Measurements from ENCODE around the gene SCD5. TPM values are rescaled to one million over a fixed set of nuclear protein-coding genes. Genes with fewer than 3 reads are reported as not detected.

SCD5 gene
- total and polyA plus RNA-seq, 2 of the 8 experiments (the other 6 are each of a cell fraction or from before 2014, with no cell fraction given) = 0.92 to 1.2 TPM

- TF ChIP-seq TAF7 (optimal IDR thresholded peaks at IDR 0.05; ENCODE audit: borderline replicate concordance, low read depth, low read length) = no peak
- TF ChIP-seq HDAC6 (IDR thresholded peaks at IDR 0.05; ENCODE audit: low read depth, low read length) = no peak
- TF ChIP-seq ATF2 (IDR thresholded peaks at IDR 0.05; ENCODE audit: low read length) = no peak
- TF ChIP-seq MAFK (IDR thresholded peaks at IDR 0.05; ENCODE audit: low read depth, low read length) = no peak
- no peak for TF ChIP-seq FOSL1 (IDR thresholded peaks at IDR 0.05; ENCODE audit: insufficient read depth, low read depth, low read length)
- no peak for TF ChIP-seq KDM4A (IDR thresholded peaks at IDR 0.05; ENCODE audit: low read depth, low read length, severe bottlenecking)
- TF ChIP-seq TAF1 (IDR thresholded peaks at IDR 0.05; ENCODE audit: low read depth, low read length) = no peak
- no peak for TF ChIP-seq CREB1 (IDR thresholded peaks at IDR 0.05)
- TF ChIP-seq EP300 (IDR thresholded peaks at IDR 0.05; ENCODE audit: borderline replicate concordance in 1 of 2, low read depth in 2 of 2, low read length in 2 of 2) = no peak; a peak in 1 of 3 replicates
- TF ChIP-seq RNF2 (IDR thresholded peaks at IDR 0.05; ENCODE audit: borderline replicate concordance, low read depth, low read length, missing control alignments, poor library complexity, severe bottlenecking) = no peak
- TF ChIP-seq, protein P1, sequence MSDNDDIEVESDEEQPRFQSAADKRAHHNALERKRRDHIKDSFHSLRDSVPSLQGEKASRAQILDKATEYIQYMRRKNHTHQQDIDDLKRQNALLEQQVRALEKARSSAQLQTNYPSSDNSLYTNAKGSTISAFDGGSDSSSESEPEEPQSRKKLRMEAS (IDR thresholded peaks at IDR 0.05) = no peak
- no peak for TF ChIP-seq CHD2 (IDR thresholded peaks at IDR 0.05; ENCODE audit: low read length)
- TF ChIP-seq SRF (IDR thresholded peaks at IDR 0.05; ENCODE audit: low read depth, low read length) = no peak
- TF ChIP-seq CBX5 (IDR thresholded peaks at IDR 0.05; ENCODE audit: low read depth, low read length) = no peak
Observed at GRCh38 chr4:82785611-82786400, 12.8 kb downstream of the SCD5 start (continued).
